Measurements from ENCODE around the gene SH2D3C. TPM values are rescaled to one million over a fixed set of nuclear protein-coding genes. Genes with fewer than 3 reads are reported as not detected.

The SH2D3C gene
- total RNA-seq, 1 donor from 2014 or later = 5.8 TPM

- peak within 1 kb of the TSS; percentile 98 for H3K4me2 ChIP-seq (ENCODE audit: low read length)
- H3K9me3 ChIP-seq (ENCODE audit: insufficient read depth, low read depth, low read length) = no peaks in the 10 kb centered on the region
- Mint-ChIP-seq H3K27me3 (ENCODE audit: low read depth, unreplicated experiment) (no peaks in the 10 kb centered on the region), H3K4me3 (ENCODE audit: unreplicated experiment) (peak within 1 kb of the TSS; percentile 98), H3K36me3 (ENCODE audit: low read depth, unreplicated experiment) (peaks cover 12% of the 10 kb centered on the region), H3K4me1 (ENCODE audit: low read depth, unreplicated experiment) (peaks cover 5% of the 10 kb centered on the region), H3K27ac (ENCODE audit: unreplicated experiment) (peak within 1 kb of the TSS; percentile 97), H3K9me3 (ENCODE audit: unreplicated experiment) (no peaks in the 10 kb centered on the region)
- peak within 1 kb of the TSS; percentile 85 for H3K4me3 ChIP-seq (ENCODE audit: insufficient read depth, low read depth, low read length)
- no peak for TF ChIP-seq CTCF (IDR thresholded peaks at IDR 0.05; ENCODE audit: insufficient read depth, low read depth, low read length)
- TF ChIP-seq EZH2 (IDR thresholded peaks at IDR 0.05; ENCODE audit: insufficient read depth, low read length) = no peak
- peaks cover 8% of the 10 kb centered on the region for H4K20me1 ChIP-seq (ENCODE audit: insufficient read depth, low read length)
- peak within 1 kb of the TSS; percentile 85 for H2AFZ ChIP-seq (ENCODE audit: low read depth, low read length)
- DNase-seq (ENCODE audit: low read depth) (peak; percentile 76), FAIRE-seq (no peak)
- peak within 1 kb of the TSS; percentile 98 for H3K9ac ChIP-seq (ENCODE audit: low read length)
- H3K27me3 ChIP-seq (ENCODE audit: insufficient read depth, low read length) = no peaks in the 10 kb centered on the region
- H3K27ac ChIP-seq (ENCODE audit: low read depth, low read length) = peak within 1 kb of the TSS; percentile 77
- H3K36me3 ChIP-seq (ENCODE audit: insufficient read depth, low read length) = no peaks in the 10 kb centered on the region
- H3K4me1 ChIP-seq (ENCODE audit: insufficient read depth, low read length) = peaks cover 19% of the 10 kb centered on the region
- H3K79me2 ChIP-seq (ENCODE audit: insufficient read depth, low read length) = peaks cover 40% of the 10 kb centered on the region
These were observed 24.3 kb upstream of the SH2D3C start, which contains the start of gene FPGS for GRCh38 chr9:127802576-127803443. TSS of gene FPGS (plus strand) at chr9:127802882. CDS start at chr9:127802925, 43 bp downstream.

- peak overlapping the region; percentile 66 for H3K9ac ChIP-seq (ENCODE audit: low read length)
- H3K36me3 ChIP-seq (ENCODE audit: insufficient read depth, low read length) = no peaks in the 10 kb centered on the region
- H3K4me3 ChIP-seq (ENCODE audit: insufficient read depth, low read depth, low read length) = peak overlapping the region; percentile 59
These were observed 23.6 kb upstream of the SH2D3C start for GRCh38 chr9:127801955-127802575.

More at GRCh38 chr9:127801955-127802575, 23.6 kb upstream of the SH2D3C start:
- Mint-ChIP-seq H3K4me1 (ENCODE audit: low read depth, unreplicated experiment) (peaks cover 5% of the 10 kb centered on the region), H3K9me3 (ENCODE audit: unreplicated experiment) (no peaks in the 10 kb centered on the region), H3K27ac (ENCODE audit: unreplicated experiment) (peak overlapping the region; percentile 53), H3K4me3 (ENCODE audit: unreplicated experiment) (peak overlapping the region; percentile 81), H3K27me3 (ENCODE audit: low read depth, unreplicated experiment) (no peaks in the 10 kb centered on the region), H3K36me3 (ENCODE audit: low read depth, unreplicated experiment) (peaks cover 6% of the 10 kb centered on the region)
- H4K20me1 ChIP-seq (ENCODE audit: insufficient read depth, low read length) = peaks cover 4% of the 10 kb centered on the region
- no peaks in the 10 kb centered on the region for H3K9me3 ChIP-seq (ENCODE audit: insufficient read depth, low read depth, low read length)
- no peaks in the 10 kb centered on the region for H3K27me3 ChIP-seq (ENCODE audit: insufficient read depth, low read length)
- peak overlapping the region; percentile 46 for H2AFZ ChIP-seq (ENCODE audit: low read depth, low read length)
- H3K4me2 ChIP-seq (ENCODE audit: low read length) = peak overlapping the region; percentile 98
- no peak overlapping the region for H3K27ac ChIP-seq (ENCODE audit: low read depth, low read length)
- H3K79me2 ChIP-seq (ENCODE audit: insufficient read depth, low read length) = peaks cover 35% of the 10 kb centered on the region
- TF ChIP-seq EZH2 (IDR thresholded peaks at IDR 0.05; ENCODE audit: insufficient read depth, low read length) (no peak), CTCF (IDR thresholded peaks at IDR 0.05; ENCODE audit: insufficient read depth, low read depth, low read length) (peak; percentile 3)
- no peak for FAIRE-seq
- peaks cover 19% of the 10 kb centered on the region for H3K4me1 ChIP-seq (ENCODE audit: insufficient read depth, low read length)
- no peak for DNase-seq (ENCODE audit: low read depth)

Data from astrocyte (in vitro differentiated cells and primary cell).